ENCODE measurements around the gene HABP4.

GRCh38 chr9:96495341-96495740 lies 45.4 kb downstream of the HABP4 start:
- no peak for TF ChIP-seq CTCF (IDR thresholded peaks at IDR 0.05)
- no peak for TF ChIP-seq POLR2A (IDR thresholded peaks at IDR 0.05)

Measured in heart left ventricle (tissue), 13 donors.